GM12878 (cell line): Measurements from ENCODE around the gene DLG2. TPM values are rescaled to one million over a fixed set of nuclear protein-coding genes. Genes with fewer than 3 reads are reported as not detected.

Source experiments
- ATF2 ChIP-seq: IDR thresholded peaks from 2 replicates; pipeline ENCODE4 v1.6.1; 2012; ENCODE audit warnings: low read length, inconsistent platforms
- ATF3 ChIP-seq: IDR thresholded peaks from 2 replicates; pipeline ENCODE4 v1.6.1; 2011; ENCODE audit warnings: low read depth, mild to moderate bottlenecking, low read length, moderate library complexity, borderline replicate concordance; ENCODE audit errors: extremely low read depth
- ATF7 ChIP-seq: fragments of 450-650 bp; IDR thresholded peaks from 2 replicates; pipeline ENCODE4 v1.6.1; 2016; ENCODE audit warnings: low read depth, mild to moderate bottlenecking
- BCL11A ChIP-seq: IDR thresholded peaks from 2 replicates; pipeline ENCODE4 v1.6.1; 2011; ENCODE audit warnings: low read depth, low read length
- BMI1 ChIP-seq: fragments of 450-650 bp; IDR thresholded peaks from 2 replicates; pipeline ENCODE4 v1.6.1; 2016; ENCODE audit warnings: mild to moderate bottlenecking, moderate library complexity, borderline replicate concordance
- CREB1 ChIP-seq: IDR thresholded peaks from 2 replicates; pipeline ENCODE4 v1.6.1; 2012; ENCODE audit warnings: low read depth, mild to moderate bottlenecking, inconsistent platforms
- CREM ChIP-seq: IDR thresholded peaks from 2 replicates; pipeline ENCODE4 v1.6.1; 2014; ENCODE audit warnings: antibody characterized with exemption, low read depth
- DPF2 ChIP-seq: fragments of 450-650 bp; IDR thresholded peaks from 2 replicates; pipeline ENCODE4 v1.6.1; 2017; ENCODE audit warnings: mild to moderate bottlenecking
- FOXK2 ChIP-seq: fragments of 450-650 bp; IDR thresholded peaks from 2 replicates; pipeline ENCODE4 v1.6.1; 2017; ENCODE audit warnings: mild to moderate bottlenecking, moderate library complexity
- FOXM1 ChIP-seq: IDR thresholded peaks from 2 replicates; pipeline ENCODE4 v1.6.1; 2012; ENCODE audit warnings: low read depth, mild to moderate bottlenecking, inconsistent platforms, low read length, moderate library complexity
- GABPA ChIP-seq: IDR thresholded peaks from 2 replicates; pipeline ENCODE4 v1.6.1; 2014; ENCODE audit warnings: antibody characterized with exemption, low read depth, mild to moderate bottlenecking, inconsistent platforms
- IRF3 ChIP-seq: fragments of 450-650 bp; IDR thresholded peaks from 2 replicates; pipeline ENCODE4 v1.6.1; 2014; ENCODE audit warnings: mild to moderate bottlenecking
- JUNB ChIP-seq: IDR thresholded peaks from 2 replicates; pipeline ENCODE4 v1.6.1; 2016; ENCODE audit warnings: antibody characterized with exemption, mild to moderate bottlenecking
- MEF2B ChIP-seq: fragments of 450-650 bp; IDR thresholded peaks from 2 replicates; pipeline ENCODE4 v1.6.1; 2018; ENCODE audit warnings: mild to moderate bottlenecking, moderate library complexity; ENCODE audit not compliant: partially characterized antibody, poor library complexity, severe bottlenecking
- MTA2 ChIP-seq: fragments of 450-650 bp; IDR thresholded peaks from 2 replicates; pipeline ENCODE4 v1.6.1; 2016; ENCODE audit warnings: low read depth, mild to moderate bottlenecking, moderate library complexity
- MXI1 ChIP-seq: fragments of 150-350 bp; IDR thresholded peaks from 2 replicates; pipeline ENCODE4 v1.6.1; 2011; ENCODE audit warnings: low read depth, mild to moderate bottlenecking, inconsistent platforms, low read length, improper control_type of control experiment
- NFYB ChIP-seq: IDR thresholded peaks from 2 replicates; pipeline ENCODE4 v1.6.1; 2011; ENCODE audit warnings: low read depth, mild to moderate bottlenecking, low read length, improper control_type of control experiment, moderate library complexity; ENCODE audit not compliant: insufficient read depth
- NR2C2 ChIP-seq: IDR thresholded peaks from 2 replicates; pipeline ENCODE4 v1.6.1; 2011; ENCODE audit warnings: borderline replicate concordance, low read depth; ENCODE audit not compliant: control insufficient read depth, insufficient read length
- PAX5 ChIP-seq: IDR thresholded peaks from 2 replicates; pipeline ENCODE4 v1.6.1; 2011; ENCODE audit warnings: low read depth, low read length, borderline replicate concordance
- POU2F2 ChIP-seq: IDR thresholded peaks from 3 replicates; pipeline ENCODE4 v1.6.1; 2011; ENCODE audit warnings: low read depth, mild to moderate bottlenecking, low read length, borderline replicate concordance
- RBBP5 ChIP-seq: fragments of 200-600 bp; sonication (generic); conservative IDR thresholded peaks from 2 replicates; pipeline ENCODE4 v1.6.1; 2016
- SP1 ChIP-seq: IDR thresholded peaks from one replicate; pipeline ENCODE4 v1.6.1; 2011; ENCODE audit warnings: low read depth, low read length
- SPI1 ChIP-seq: IDR thresholded peaks from 2 replicates; pipeline ENCODE4 v1.6.1; 2011; ENCODE audit warnings: low read depth, mild to moderate bottlenecking, low read length, moderate library complexity, borderline replicate concordance; ENCODE audit not compliant: insufficient read depth
- SUPT20H ChIP-seq: IDR thresholded peaks from 2 replicates; pipeline ENCODE4 v1.6.1; 2011; ENCODE audit warnings: low read depth, mild to moderate bottlenecking, low read length, moderate library complexity, borderline replicate concordance; ENCODE audit not compliant: control insufficient read depth
- TBL1XR1 ChIP-seq: IDR thresholded peaks from 2 replicates; pipeline ENCODE4 v1.6.1; 2012; ENCODE audit warnings: low read depth, low read length, improper control_type of control experiment
- USF2 ChIP-seq: IDR thresholded peaks from 2 replicates; pipeline ENCODE4 v1.6.1; 2011; ENCODE audit warnings: low read depth, low read length, improper control_type of control experiment, borderline replicate concordance
- ZNF207 ChIP-seq: fragments of 450-650 bp; IDR thresholded peaks from 2 replicates; pipeline ENCODE4 v1.6.1; 2014; ENCODE audit warnings: antibody characterized with exemption, mild to moderate bottlenecking, borderline replicate concordance
- ZNF24 ChIP-seq: fragments of 450-650 bp; IDR thresholded peaks from 2 replicates; pipeline ENCODE4 v1.6.1; 2017; ENCODE audit warnings: antibody characterized with exemption, mild to moderate bottlenecking
- polyA plus RNA-seq, 11 experiments: library from polyadenylated mRNA; depleted of rRNA in 4 of 11; unstranded in 6 of 11; stranded (reverse) in 5 of 11; fragments of >200 nt; fragmentation: Nextera tagmentation in 4 of 11; fragmentation: Illumina TruSeq in 1 of 11; extraction: Ambion mirVana in 4 of 11; extraction: Trizol in 1 of 11; gene quantifications; 1 replicate in 1 of 11; 2 replicates in 10 of 11; pipeline versions ENCODE4 v1.2.1 to v1.2.3, GENCODE V29; 2011 to 2016; ENCODE audit warnings: inconsistent platforms in 2 of 11, missing spikeins in 2 of 11, low read depth in 1 of 11
- total RNA-seq, 4 experiments: library from RNA; depleted of rRNA in 3 of 4; stranded (reverse); fragments of >200 nt in 3 of 4; fragmentation: Illumina TruSeq in 1 of 4; extraction: Trizol in 1 of 4; gene quantifications; 2 replicates each; pipeline versions ENCODE4 v1.2.1 to v1.2.3, GENCODE V29; 2013 to 2021

The DLG2 gene
- total and polyA plus RNA-seq, 10 of the 15 experiments (the other 5 are each of a cell fraction or from before 2014, with no cell fraction given), result 0.09 to 0.98 (median 0.35) TPM

- TF ChIP-seq MXI1 (peak; percentile 45; the same call in 1 of the 2 replicates), ATF2 (peak; percentile 89), ZNF207 (no peak), ATF7 (peak; percentile 46; the same call in 1 of the 2 replicates), FOXK2 (no peak), CREM (peak; percentile 65; the same call in 1 of the 2 replicates), GABPA (peak; percentile 62; the same call in 1 of the 2 replicates), SPI1 (peak; percentile 92), NR2C2 (no peak), BCL11A (peak; percentile 99), BMI1 (0 out of 2 replicates have a peak, but pooled peaks have one; percentile 41), PAX5 (peak; percentile 64; the same call in 1 of the 2 replicates), RBBP5 (no peak), SP1 (peak; percentile 50), IRF3 (no peak), FOXM1 (peak; percentile 96), MTA2 (peak; percentile 99), POU2F2 (peak; percentile 46; the same call in 1 of the 3 replicates), USF2 (no peak), DPF2 (peak; percentile 89), CREB1 (peak; percentile 58; the same call in 1 of the 2 replicates), MEF2B (peak; percentile 83), ATF3 (no peak), TBL1XR1 (peak; percentile 78), NFYB (peak; percentile 58; the same call in 1 of the 2 replicates), ZNF24 (peak; percentile 72; the same call in 1 of the 2 replicates), SUPT20H (no peak), JUNB (peak; percentile 100)
Observed at GRCh38 chr11:83612891-83613766, 2014.0 kb downstream of the DLG2 start (continued).
